PC-9 (cell line): ENCODE data around the gene TP53RK.

Experiments used
- EZH2 ChIP-seq: fragments of 200-600 bp; sonication (generic); IDR thresholded peaks from 2 replicates; pipeline ENCODE4 v1.8.0; 2017; ENCODE audit warnings: antibody characterized with exemption, low read depth
- TF ChIP-seq, protein P1 (sequence below): fragments of 200-600 bp; sonication (generic); conservative IDR thresholded peaks from 2 replicates; pipeline ENCODE4 v1.6.1; 2017; ENCODE audit warnings: mixed run types, antibody characterized with exemption, mild to moderate bottlenecking, moderate library complexity

DNA sequence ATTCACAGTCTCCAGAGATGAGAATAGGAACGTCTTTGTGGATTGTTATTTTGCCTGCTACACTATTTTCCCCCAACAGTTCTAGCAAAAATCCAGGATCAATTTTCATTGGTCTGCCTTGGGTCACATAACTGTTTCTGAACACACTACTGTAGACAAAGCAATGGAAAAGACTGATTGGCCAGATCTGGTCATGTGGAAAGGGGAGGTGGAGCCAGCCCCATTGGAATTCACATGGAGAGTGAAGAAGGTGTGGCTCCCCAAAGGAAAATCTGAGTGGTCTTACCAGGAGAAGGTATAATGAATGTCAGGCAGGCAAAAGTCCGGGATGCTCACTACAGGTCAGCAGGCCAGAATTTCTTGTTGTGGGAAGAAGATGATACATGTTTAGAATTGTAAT lies 9.5 kb upstream of the TP53RK start:
- TF ChIP-seq, protein P1, sequence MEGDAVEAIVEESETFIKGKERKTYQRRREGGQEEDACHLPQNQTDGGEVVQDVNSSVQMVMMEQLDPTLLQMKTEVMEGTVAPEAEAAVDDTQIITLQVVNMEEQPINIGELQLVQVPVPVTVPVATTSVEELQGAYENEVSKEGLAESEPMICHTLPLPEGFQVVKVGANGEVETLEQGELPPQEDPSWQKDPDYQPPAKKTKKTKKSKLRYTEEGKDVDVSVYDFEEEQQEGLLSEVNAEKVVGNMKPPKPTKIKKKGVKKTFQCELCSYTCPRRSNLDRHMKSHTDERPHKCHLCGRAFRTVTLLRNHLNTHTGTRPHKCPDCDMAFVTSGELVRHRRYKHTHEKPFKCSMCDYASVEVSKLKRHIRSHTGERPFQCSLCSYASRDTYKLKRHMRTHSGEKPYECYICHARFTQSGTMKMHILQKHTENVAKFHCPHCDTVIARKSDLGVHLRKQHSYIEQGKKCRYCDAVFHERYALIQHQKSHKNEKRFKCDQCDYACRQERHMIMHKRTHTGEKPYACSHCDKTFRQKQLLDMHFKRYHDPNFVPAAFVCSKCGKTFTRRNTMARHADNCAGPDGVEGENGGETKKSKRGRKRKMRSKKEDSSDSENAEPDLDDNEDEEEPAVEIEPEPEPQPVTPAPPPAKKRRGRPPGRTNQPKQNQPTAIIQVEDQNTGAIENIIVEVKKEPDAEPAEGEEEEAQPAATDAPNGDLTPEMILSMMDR: no peak
- no peak for TF ChIP-seq EZH2
